DOHH2 (cell line): ENCODE measurements around the gene SLC6A6.

Experiments
- EZH2phosphoT487 ChIP-seq: fragments of 200-600 bp; sonication (generic); IDR thresholded peaks from 2 replicates; pipeline ENCODE4 v1.6.1; 2017; ENCODE audit warnings: borderline replicate concordance, mild to moderate bottlenecking, antibody characterized with exemption, low read length, moderate library complexity, mixed read lengths
- TF ChIP-seq, protein P1 (sequence below): fragments of 200-600 bp; sonication (generic); IDR thresholded peaks from one replicate; pipeline ENCODE4 v1.5.1; 2014; ENCODE audit warnings: antibody characterized with exemption, mild to moderate bottlenecking, low read depth, low read length; ENCODE audit not compliant: poor library complexity, severe bottlenecking

GRCh38 chr3:14508505-14508819 lies 106.1 kb downstream of the SLC6A6 start:
- TF ChIP-seq, protein P1, sequence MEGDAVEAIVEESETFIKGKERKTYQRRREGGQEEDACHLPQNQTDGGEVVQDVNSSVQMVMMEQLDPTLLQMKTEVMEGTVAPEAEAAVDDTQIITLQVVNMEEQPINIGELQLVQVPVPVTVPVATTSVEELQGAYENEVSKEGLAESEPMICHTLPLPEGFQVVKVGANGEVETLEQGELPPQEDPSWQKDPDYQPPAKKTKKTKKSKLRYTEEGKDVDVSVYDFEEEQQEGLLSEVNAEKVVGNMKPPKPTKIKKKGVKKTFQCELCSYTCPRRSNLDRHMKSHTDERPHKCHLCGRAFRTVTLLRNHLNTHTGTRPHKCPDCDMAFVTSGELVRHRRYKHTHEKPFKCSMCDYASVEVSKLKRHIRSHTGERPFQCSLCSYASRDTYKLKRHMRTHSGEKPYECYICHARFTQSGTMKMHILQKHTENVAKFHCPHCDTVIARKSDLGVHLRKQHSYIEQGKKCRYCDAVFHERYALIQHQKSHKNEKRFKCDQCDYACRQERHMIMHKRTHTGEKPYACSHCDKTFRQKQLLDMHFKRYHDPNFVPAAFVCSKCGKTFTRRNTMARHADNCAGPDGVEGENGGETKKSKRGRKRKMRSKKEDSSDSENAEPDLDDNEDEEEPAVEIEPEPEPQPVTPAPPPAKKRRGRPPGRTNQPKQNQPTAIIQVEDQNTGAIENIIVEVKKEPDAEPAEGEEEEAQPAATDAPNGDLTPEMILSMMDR, result no peak
- TF ChIP-seq EZH2phosphoT487, result no peak
